Psoas muscle (tissue), 8 donors: Measurements from ENCODE around the gene WASF3. TPM values are rescaled to one million over a fixed set of nuclear protein-coding genes. Genes with fewer than 3 reads are reported as not detected.
"Not testable (repeated sequence)": the region's sequence is repeated elsewhere in the genome, so short reads cannot be mapped to it uniquely, and the experiment has no call there.

ENCODE experiments used
- ATAC-seq, 4 donors: fragments of 200-7000 bp; cut with Tn5 transposase; one replicate each; pipeline ENCODE4 v1.9.1; 2020; ENCODE audit warnings: moderate library complexity in 3 of 4, mild to moderate bottlenecking in 2 of 4
- DNase-seq, 2 donors: peaks; one replicate each; pipeline ENCODE4 v3.0.0-alpha.2; 2020
- H3K27ac ChIP-seq: fragments of 200-600 bp; one replicate; pipeline ENCODE4 v1.8.0; 2022
- H3K27me3 ChIP-seq, 3 donors: fragments of 200-600 bp in 1 of 3; one replicate each; pipeline versions ENCODE4 v1.6.1 to v1.8.0; 2013 to 2022; ENCODE audit warnings: low read length in 2 of 3, mild to moderate bottlenecking in 2 of 3, moderate library complexity in 1 of 3; ENCODE audit not compliant: insufficient read depth in 3 of 3
- H3K36me3 ChIP-seq, 2 donors: fragments of 200-600 bp in 1 of 2; one replicate each; pipeline versions ENCODE4 v1.6.1 to v1.8.0; 2013 to 2022; ENCODE audit warnings: low read depth in 1 of 2, mild to moderate bottlenecking in 1 of 2, moderate library complexity in 1 of 2; ENCODE audit not compliant: insufficient read depth in 1 of 2
- H3K4me1 ChIP-seq: fragments of 200-600 bp; one replicate; pipeline ENCODE4 v1.8.0; 2022
- H3K4me3 ChIP-seq: fragments of 200-600 bp; one replicate; pipeline ENCODE4 v1.8.0; 2022; ENCODE audit warnings: mild to moderate bottlenecking
- H3K9me3 ChIP-seq: fragments of 200-600 bp; one replicate; pipeline ENCODE4 v1.8.0; 2022
- WGBS, 3 donors: extraction: QIAGEN DNeasy Blood & Tissue Kit; methylation state at CpG; one replicate each; pipeline versions ENCODE4 v1.1.6 to v1.1.7; 2013; 5-methylcytosine and 5-hydroxymethylcytosine counted together
- intact Hi-C, 2 donors: fragments of 100-400 bp; cut with DNase I; formaldehyde crosslinking; loops; one replicate each; pipeline versions ENCODE4 v1.11.0 to v1.14.2; 2022
- polyA plus RNA-seq, 3 donors: library from polyadenylated mRNA; stranded (reverse); fragments of 200-250 nt; gene quantifications; one replicate each; pipeline ENCODE4 v1.2.3, GENCODE V29; 2013
- total RNA-seq, 4 donors: library from RNA; stranded (reverse); fragmentation: NEBNext Ultra II Directional in 2 of 4; extraction: Animal tissue kit (Norgen Biotek cat#: 25700) in 2 of 4; gene quantifications; one replicate each; pipeline versions ENCODE4 v1.2.1 to v1.2.4, GENCODE V29; 2021 to 2023
- TF ChIP-seq, protein P1 (sequence below): fragments of 200-600 bp; IDR thresholded peaks from one replicate; pipeline ENCODE4 v1.8.0; 2022; ENCODE audit warnings: antibody characterized with exemption
- donor health status: healthy with polysubstance abuse.
- donor health status: DM: no; HTN: no; CAD: no; lungs with moderate emphysema.
- donor health status: Bipolar disorder and iron deficiency.
- donor health status: healthy.
- donor health status: DM: yes; HTN: yes; CAD: no.
- donor health status: DM: no; HTN: no; CAD: no.
- donor health status: DM: no; HTN: no; CAD: no.
- donor health status: DM: yes; HTN: yes; CAD: no.

WASF3 gene
- total and polyA plus RNA-seq, 7 donors = 2.5 to 9.7 (median 6.8) TPM

DNA sequence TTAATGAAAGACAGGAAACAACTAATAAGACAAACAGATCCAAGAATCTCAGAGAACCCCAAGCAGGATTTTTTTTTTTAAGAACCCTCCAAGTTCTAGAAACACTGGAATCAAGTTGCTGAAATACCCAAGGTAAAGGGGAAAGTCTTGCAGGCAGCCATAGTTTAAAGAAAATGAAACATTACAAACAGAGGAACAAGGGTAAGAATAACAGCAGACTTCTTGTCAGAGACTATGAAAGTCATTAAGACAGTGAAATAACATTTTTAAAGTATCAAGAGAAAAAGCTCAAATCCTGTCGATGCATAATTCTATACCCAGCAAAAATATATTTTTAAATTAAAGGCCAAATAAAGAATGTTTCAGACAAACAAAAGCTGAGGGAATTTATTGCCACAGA, 67.1 kb downstream of the WASF3 start:
- H3K9me3 ChIP-seq = peaks cover 3% of the 10 kb centered on the region
- no peak overlapping the region for H3K27ac ChIP-seq
- no peak for ATAC-seq
- no peaks in the 10 kb centered on the region for H3K27me3 ChIP-seq
- WGBS, 3 donors = 94 to 100% (median 100%) methylated on average over 1 of the region's 1 CpG
- DNase-seq = no peak
- intact Hi-C loops = no loop called here
- H3K4me3 ChIP-seq = no peak overlapping the region
- H3K4me1 ChIP-seq = no peaks in the 10 kb centered on the region
- H3K36me3 ChIP-seq = no peaks in the 10 kb centered on the region
- TF ChIP-seq, protein P1, sequence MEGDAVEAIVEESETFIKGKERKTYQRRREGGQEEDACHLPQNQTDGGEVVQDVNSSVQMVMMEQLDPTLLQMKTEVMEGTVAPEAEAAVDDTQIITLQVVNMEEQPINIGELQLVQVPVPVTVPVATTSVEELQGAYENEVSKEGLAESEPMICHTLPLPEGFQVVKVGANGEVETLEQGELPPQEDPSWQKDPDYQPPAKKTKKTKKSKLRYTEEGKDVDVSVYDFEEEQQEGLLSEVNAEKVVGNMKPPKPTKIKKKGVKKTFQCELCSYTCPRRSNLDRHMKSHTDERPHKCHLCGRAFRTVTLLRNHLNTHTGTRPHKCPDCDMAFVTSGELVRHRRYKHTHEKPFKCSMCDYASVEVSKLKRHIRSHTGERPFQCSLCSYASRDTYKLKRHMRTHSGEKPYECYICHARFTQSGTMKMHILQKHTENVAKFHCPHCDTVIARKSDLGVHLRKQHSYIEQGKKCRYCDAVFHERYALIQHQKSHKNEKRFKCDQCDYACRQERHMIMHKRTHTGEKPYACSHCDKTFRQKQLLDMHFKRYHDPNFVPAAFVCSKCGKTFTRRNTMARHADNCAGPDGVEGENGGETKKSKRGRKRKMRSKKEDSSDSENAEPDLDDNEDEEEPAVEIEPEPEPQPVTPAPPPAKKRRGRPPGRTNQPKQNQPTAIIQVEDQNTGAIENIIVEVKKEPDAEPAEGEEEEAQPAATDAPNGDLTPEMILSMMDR = no peak

DNA sequence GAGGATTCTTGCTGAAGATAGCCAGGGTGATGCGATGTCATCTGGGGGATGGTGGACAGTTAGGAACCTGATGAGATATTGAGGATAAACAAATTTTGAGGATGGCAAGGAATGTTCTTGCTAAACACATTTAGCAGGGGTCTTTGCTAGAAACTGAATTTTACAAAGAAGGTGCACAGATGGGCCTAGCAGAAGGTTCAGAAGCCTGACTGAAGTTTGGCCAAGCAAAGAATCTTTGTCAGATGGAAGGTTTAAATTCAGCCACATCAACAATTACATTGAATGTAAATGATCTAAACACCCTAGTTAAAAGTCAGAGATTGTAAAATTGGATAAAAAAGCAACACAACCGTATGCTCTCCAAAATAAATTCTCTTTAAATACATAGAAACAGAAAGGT, 68.8 kb downstream of the WASF3 start:
- DNase-seq (no peak), ATAC-seq (no peak)
- Histone ChIP-seq H3K36me3 (no peaks in the 10 kb centered on the region), H3K4me3 (no peak overlapping the region), H3K9me3 (peaks cover 3% of the 10 kb centered on the region), H3K4me1 (no peaks in the 10 kb centered on the region), H3K27me3 (no peaks in the 10 kb centered on the region), H3K27ac (no peak overlapping the region)
- TF ChIP-seq, protein P1 = no peak
- 97 to 98% (median 98%) methylated on average over 2 of the region's 2 CpGs for WGBS, 3 donors
- intact Hi-C loops = no loop called here

DNA sequence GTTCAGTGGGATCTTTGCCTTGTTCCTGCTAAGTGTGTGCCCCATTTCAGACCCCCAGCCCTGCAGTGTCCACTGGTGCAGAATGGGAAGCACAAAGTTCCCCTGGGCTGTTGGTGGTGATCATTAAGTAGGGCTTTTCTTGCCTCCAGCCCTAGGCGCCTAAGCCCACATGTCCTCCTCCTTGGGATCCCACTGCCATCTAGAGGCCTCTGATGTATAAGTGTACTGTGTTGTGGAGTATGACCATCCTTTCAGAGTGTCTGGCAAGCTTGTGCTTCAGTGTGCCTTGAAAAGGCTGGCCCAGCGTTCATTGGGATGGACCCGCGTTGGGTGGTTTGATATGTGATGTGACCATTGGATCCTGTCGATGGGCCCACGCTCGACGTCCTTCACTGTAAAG, 71.2 kb downstream of the WASF3 start:
- Histone ChIP-seq H3K27ac (no peak overlapping the region), H3K9me3 (peaks cover 5% of the 10 kb centered on the region), H3K4me1 (no peaks in the 10 kb centered on the region), H3K27me3 (no peaks in the 10 kb centered on the region), H3K36me3 (no peaks in the 10 kb centered on the region), H3K4me3 (no peak overlapping the region)
- DNase-seq = no peak
- ATAC-seq = no peak
- TF ChIP-seq, protein P1 = no peak
- WGBS, 3 donors = 96 to 98% (median 96%) methylated on average over 8 of the region's 8 CpGs
- intact Hi-C loops = no loop called here

DNA sequence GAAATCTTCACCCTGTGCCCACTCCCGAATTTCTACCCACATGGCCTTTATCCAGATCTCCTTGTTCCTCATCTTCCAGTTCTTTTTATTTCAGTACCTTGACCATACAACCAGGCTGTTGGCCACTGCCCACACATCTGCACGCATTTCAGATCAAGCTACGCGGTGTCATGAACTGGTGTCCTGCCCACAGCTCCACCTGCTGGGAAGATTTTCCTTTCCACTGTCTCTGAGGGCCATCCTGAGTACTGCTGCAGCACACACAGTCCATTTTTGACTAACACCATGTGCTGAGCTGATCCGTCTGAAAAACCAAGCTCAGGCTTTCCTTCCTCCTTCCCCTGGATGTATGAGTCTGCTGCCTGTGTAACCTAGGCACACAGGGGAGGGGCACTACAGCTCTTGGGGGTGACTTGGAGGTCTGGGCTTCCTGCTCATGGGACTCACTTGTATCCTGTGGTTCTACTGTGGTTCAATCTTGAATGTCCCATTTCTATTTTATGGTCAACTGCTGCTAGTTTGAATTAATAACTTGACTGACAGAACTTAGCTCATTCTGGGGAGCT, 71.9 kb downstream of the WASF3 start:
- no peak for ATAC-seq

DNA sequence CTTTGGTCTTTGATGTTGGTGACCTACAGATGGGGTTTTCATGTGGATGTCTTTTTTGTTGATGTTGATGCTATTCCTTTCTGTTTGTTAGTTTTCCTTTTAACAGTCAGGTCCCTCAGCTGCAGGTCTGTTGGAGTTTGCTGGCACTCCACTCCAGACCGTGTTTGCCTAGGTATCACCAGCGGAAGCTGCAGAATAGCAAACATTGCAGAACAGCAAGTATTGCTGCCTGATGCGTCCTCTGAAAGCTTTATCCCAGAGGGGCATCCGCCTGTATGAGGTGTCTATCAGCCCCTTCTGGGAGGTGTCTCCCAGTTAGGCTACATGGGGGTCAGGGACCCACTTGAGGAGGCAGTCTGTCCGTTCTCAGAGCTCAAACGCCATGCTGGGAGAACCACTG, 78.2 kb downstream of the WASF3 start:
- 96 to 98% (median 98%) methylated on average over 6 of the region's 6 CpGs for WGBS, 3 donors
- H3K4me3 ChIP-seq, DNase-seq, H3K9me3 ChIP-seq, H3K27me3 ChIP-seq, H3K36me3 ChIP-seq, intact Hi-C loops, ATAC-seq, H3K27ac ChIP-seq, H3K4me1 ChIP-seq: not testable (repeated sequence)

More for the DNA sequence above, 71.9 kb downstream of the WASF3 start:
- H3K36me3 ChIP-seq = no peaks in the 10 kb centered on the region
- no peaks in the 10 kb centered on the region for H3K4me1 ChIP-seq
- DNase-seq = peak in 1 of 2 donors; percentile 49
- H3K9me3 ChIP-seq = peaks cover 5% of the 10 kb centered on the region
- no peak overlapping the region for H3K4me3 ChIP-seq
- H3K27ac ChIP-seq = no peak overlapping the region
- no peaks in the 10 kb centered on the region for H3K27me3 ChIP-seq
- TF ChIP-seq, protein P1 = no peak
- 87 to 91% (median 89%) methylated on average over 5 of the region's 5 CpGs for WGBS, 3 donors
- intact Hi-C loops = no loop called here

DNA sequence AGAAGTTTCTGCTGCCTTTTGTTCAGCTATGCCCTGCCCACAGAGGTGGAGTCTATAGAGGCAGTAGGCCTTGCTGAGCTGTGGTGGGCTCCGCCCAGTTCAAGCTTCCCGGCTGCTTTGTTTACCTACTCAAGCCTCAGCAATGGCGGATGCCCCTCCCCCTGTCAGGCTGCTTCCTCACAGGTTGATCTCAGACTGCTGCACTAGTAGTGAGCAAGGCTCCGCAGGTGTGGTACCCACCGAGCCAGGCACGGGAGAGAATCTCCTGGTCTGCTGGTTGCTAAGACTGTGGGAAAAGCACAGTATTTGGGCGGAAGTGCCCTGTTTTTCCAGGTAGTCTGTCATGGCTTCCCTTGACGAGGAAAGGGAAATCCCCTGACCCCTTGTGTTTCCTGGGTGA, 78.6 kb downstream of the WASF3 start:
- H3K36me3 ChIP-seq, H3K4me1 ChIP-seq, H3K9me3 ChIP-seq, H3K27ac ChIP-seq, H3K4me3 ChIP-seq, DNase-seq, H3K27me3 ChIP-seq, intact Hi-C loops, ATAC-seq: not testable (repeated sequence)
- 84 to 87% (median 84%) methylated on average over 8 of the region's 8 CpGs for WGBS, 3 donors
